NCI-H345 (cell line): ENCODE data around the gene OGA.

Experiments
- DNase-seq: peaks from one replicate; lab custom pipeline; 2025; lab: John Stamatoyannopoulos, UW

The OGA gene

DNA sequence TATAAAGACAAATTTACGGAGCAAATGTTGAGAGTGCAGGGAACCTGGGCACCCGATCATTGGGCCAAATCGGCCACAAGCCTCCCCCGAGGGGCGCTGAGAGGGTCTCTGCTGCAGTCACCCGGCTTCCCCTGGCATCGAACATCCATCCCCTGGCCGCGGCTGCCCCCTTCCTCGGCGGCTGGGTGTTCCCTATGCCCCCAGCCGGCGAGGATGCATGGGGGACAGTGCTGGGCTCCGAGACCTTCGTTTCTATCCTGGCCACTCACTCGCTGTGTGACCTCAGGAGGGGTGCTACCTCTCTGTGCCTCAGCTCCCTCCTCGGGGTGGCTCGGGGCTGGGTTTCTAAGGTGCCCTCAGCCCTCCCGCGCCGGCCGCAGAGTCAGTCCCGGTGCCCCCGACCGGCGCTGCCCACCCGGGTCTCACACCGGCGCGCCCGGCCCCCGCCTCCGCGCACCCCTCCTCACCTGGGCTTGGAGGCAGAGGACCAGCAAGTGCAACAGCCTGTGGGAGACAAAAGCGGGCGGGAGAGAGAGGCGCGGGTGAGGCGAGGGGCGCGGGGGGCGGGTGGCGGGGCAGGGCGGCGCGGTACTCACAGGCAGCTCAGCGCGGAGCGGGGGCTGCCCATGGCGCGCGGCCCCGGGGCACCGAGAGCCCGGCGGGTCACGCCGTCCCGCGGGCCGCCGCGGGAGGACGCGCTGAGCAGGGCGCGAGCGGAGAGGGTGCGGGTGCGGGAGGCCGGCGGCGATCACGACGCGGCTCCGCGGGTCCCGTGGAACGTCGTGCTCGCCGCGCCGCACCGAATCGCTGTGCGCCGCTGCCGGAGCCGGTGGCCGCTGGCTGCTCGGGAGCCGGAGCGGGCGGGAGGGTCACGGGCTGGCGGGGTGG lies 42.7 kb downstream of the OGA start, which contains the start of gene FGF8:
Gene FGF8 (minus strand): TSS at position 842 of the 888 bp plus-strand sequence. CDS start 214 bp downstream, at position 628.
- no peak for DNase-seq

DNA sequence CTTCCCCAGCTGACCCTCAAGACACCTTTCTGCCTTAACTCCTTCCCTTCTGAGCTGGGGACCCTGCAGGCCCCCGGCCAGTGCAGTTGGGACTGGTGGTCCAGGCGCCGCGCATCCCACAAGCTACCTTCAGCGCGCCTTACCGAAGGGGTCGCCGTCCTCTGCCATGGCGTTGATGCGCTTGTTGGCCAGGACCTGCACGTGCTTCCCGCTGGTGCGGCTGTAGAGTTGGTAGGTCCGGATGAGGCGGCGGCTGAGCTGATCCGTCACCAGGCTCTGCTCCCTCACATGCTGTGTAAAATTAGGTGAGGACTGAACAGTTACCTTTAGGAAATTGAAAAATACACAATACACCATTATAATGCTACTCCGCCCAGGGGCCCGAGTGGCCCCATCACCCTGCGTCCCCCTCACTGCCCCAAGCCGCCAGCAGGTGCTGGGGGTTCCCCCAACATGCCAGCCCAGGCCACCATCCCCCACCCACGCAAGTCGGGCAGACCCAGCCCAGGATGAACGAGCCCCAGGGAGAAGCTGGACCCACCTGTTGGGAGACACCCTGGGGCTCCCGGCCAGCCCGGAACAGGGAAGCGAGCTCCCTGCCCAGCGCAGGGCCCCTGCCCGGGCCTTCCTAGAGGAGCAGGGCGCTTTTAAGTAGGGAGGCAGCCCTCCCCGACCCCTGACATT lies 43.5 kb downstream of the OGA start:
- DNase-seq: no peak

GRCh38 chr10:101773923-101774588 lies 44.2 kb downstream of the OGA start:
- no peak for DNase-seq

- no peak for DNase-seq
These were observed 45.1 kb downstream of the OGA start for GRCh38 chr10:101772895-101773761.

GRCh38 chr10:101772017-101772894 lies 46.0 kb downstream of the OGA start:
- DNase-seq: no peak

DNA sequence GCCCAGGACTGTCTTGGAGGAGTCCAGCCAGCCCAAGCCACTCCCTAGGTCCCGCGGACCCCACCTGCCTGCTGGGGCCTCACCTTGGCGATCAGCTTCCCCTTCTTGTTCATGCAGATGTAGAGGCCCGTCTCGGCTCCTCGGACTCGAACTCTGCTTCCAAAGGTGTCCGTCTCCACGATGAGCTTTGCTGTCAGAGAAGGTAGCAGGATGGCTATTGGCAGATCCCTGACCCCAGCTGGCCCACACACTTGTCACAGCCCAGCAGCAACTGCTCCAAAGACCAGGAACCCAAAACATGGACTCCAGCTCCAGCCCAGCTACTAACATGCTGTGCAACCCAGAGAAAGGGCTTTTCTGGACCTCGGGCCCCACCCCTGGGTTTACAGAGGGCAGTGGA lies 46.9 kb downstream of the OGA start:
- DNase-seq: no peak

- DNase-seq: no peak
These were observed 47.7 kb downstream of the OGA start for GRCh38 chr10:101770331-101771215.

- DNase-seq: no peak
These were observed 48.6 kb downstream of the OGA start for GRCh38 chr10:101769541-101770180.

DNA sequence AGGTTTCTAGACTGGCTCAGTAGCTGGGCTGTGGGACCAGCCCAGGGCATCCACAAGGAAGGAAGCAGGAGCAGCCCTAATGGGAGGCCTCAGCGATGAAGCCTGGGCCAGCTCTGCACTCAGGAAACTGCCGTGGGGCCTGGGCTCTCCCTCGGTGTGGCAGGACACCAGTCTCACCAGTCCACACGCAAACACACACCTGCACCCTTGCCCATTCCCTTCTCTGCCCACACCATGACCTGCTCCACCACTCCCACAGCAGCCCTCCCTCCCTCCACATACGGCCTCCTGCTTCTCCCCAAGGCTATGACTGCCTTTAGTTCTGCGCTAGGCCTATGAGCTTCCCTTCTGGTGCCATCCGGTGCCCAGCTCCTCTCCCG lies 49.5 kb downstream of the OGA start:
- no peak for DNase-seq

DNA sequence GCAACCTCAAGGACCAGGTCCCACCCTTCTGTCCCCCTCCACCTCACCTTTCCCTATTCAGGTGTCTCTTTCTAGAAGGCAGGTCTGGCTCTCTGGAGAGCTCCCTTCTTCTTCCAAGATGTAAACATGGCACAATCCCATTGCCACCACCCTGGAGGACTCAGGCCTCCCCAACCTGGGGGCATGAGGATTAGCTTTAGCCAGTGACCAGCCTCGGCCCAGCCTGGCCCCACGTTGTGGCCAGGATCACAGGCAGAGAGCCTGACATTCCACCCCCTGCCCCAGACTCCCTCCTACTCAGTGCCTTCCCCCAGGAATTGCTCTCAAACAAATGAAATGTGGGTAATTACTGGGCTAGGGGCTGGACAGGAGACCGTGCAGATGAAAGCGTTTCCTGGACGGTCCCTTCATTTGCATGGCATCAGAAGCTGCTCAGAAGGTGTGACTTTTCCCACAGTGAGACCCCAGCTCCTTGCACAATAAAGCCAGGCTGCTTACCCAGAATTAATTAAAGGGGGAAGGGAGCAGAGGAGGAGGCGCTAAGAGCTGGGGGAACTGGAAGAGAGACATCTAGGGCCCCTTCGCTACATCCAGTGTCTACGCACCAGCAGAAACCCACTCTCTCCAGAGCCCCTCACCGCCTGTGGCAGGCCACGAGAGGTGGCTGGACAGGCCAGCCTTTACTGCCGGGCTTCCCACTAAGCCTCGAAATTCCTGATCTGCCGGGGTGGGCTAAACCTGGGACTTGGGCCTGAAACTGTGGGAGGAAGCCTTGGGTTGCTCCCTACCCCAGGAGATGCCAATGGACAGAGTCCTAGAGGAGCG lies 50.1 kb downstream of the OGA start:
- no peak for DNase-seq

DNA sequence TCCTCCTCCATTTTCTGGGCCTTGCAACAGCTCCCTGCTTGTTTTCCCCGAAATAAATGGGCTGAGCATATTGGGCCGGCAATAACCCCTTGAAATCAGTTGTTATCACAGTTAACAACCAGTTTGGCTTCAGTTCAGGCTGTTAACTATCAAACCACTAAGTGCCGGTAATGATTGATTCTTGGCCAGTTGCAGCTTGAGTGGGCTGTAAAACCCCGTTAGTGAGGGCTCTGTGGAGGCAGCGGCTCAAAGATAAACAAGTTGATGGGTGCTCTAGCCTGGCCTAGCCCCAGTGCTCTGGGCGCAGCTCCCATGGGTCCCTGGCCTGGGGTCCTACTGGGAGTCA lies 50.7 kb downstream of the OGA start:
- no peak for DNase-seq

DNA sequence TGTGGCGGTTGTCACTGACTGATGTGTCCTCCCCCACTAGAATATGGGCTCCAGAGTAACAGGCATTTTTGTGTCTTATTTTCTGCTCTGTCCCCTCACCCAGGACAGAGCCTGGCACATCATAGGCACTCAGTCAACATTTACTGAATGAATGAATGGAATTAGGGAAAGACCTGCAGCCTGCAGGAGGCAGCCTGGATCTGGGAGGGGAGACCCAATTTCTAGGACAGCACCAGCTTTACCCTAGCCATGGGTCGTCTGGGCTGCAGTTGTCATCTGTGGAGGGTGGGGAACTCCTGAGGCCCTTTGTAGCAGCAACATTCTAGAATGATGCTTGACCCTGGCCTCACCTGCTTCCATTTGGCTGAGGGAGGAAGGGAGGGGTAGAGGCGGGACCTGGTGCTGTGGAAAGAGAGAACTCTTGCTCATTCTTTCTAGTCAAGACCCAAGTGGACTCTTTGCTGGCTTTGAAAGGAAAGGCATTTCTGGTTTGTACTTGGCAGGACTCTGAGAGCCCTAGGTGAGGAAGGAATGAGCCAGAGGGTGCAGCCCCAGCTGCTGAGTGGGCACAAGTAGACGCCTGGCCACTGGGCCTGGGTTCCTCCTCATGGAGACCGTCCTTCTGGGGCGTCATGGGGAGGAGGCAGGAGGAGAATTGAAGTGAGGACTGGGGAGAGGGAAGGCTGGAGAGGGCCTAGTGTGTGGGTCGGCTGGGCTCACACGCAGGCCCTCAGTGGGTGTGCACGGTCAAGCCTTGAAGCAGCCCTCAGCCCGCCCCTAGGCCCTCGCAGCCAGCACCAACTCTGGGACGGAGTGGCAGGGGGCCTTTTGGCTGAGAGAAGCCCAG lies 51.3 kb downstream of the OGA start:
- DNase-seq: no peak

GRCh38 chr10:101766306-101766705 lies 51.9 kb downstream of the OGA start:
- DNase-seq: no peak

GRCh38 chr10:101763141-101763846 lies 55.0 kb downstream of the OGA start:
- no peak for DNase-seq

DNA sequence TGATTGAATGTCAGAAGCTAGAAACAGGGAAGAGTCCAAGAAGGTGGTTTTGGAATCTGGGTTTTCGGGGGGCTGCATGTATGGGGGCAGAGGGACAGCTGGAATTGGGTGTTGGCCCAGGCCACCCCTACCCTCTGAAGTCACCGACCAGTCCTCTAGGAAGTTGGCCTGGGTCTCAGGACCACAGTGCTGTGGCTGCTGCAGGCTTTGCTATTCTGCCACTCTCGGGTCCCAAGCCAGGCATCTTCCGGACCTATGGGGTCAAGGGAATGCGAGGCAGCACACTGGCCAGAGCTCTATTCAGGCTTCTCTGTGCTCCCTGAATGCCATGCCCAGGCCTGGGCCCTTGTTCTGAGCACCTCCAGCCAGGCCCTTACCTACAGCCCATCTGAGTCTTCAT lies 55.5 kb downstream of the OGA start:
- no peak for DNase-seq

- DNase-seq: no peak
These were observed 57.0 kb downstream of the OGA start for GRCh38 chr10:101761226-101761625.

DNA sequence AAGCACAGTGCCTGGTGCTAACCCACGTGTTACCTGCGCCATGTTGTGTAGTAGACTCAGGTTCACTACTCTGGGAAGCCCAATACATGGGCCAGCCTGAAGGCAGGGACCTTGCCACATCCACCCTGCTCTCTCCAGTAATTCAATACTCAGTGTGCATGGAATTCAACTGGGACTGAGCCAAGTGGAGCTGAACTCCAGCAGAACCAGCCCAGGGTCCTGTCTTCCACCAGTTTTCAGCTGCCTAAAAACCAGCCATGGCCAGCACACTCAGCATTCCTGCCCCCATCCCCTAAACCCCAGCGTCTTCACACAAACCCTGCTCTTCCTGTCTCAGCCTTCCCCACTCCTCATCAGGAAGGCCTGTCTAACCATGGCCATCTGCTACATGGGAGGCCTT lies 57.7 kb downstream of the OGA start:
- DNase-seq: no peak
